Measurements from ENCODE around the gene SORCS1.
A peak's percentile ranks its signal among the peaks of the same experiment; 100 is the strongest.

GRCh38 chr10:107011105-107011504 is 153.4 kb downstream of the SORCS1 start:
- TF ChIP-seq CTCF (IDR thresholded peaks at IDR 0.05) (peak; percentile 40), EZH2 (IDR thresholded peaks at IDR 0.05) (no peak)

Data from neural progenitor cell (in vitro differentiated cells).